ENCODE measurements around the gene GNE. TPM values are rescaled to one million over a fixed set of nuclear protein-coding genes. Genes with fewer than 3 reads are reported as not detected.

The GNE gene
- total and polyA plus RNA-seq, 9 of the 15 experiments (the other 6 are each of a cell fraction or from before 2014, with no cell fraction given) = 5.1 to 18.6 (median 12.0) TPM

DNA sequence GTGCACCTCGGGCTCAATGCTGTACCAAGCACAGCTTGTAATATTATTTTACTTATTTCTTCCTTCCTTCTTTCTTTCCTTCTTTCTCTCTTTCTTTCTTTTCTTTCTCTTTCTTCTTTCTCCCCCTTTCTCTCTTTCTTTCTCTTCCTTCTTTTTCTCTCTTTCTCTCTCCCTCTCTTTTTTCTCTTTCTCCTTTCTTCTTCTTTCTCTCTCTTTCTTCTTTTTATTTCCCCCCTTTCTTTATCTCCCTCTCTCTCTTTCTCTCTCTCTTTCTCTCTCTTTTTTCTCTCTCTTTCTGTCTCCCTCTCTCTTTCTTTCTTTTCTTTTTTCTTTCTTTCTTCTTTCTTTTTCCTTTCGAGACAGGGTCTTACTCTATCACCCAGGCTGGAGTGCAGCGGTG is 32.7 kb upstream of the GNE start:
- no peak for TF ChIP-seq CCNT2 (IDR thresholded peaks at IDR 0.05; ENCODE audit: borderline replicate concordance, extremely low read depth, insufficient read length, low read depth, low read length)
- TF ChIP-seq, protein P1, sequence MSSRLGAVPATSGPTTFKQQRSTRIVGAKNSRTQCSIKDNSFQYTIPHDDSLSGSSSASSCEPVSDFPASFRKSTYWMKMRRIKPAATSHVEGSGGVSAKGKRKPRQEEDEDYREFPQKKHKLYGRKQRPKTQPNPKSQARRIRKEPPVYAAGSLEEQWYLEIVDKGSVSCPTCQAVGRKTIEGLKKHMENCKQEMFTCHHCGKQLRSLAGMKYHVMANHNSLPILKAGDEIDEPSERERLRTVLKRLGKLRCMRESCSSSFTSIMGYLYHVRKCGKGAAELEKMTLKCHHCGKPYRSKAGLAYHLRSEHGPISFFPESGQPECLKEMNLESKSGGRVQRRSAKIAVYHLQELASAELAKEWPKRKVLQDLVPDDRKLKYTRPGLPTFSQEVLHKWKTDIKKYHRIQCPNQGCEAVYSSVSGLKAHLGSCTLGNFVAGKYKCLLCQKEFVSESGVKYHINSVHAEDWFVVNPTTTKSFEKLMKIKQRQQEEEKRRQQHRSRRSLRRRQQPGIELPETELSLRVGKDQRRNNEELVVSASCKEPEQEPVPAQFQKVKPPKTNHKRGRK (tag; IDR thresholded peaks at IDR 0.05) = peak; percentile 96
- FAIRE-seq (no peak), ATAC-seq (no peak), DNase-seq (ENCODE audit: extremely low read depth in 1 of 4, low spot score in 3 of 4) (no peak)
- in situ Hi-C loops (cut with MboI) = no loop called here
- ChIA-PET POLR2A (interaction anchor here (0.7 kb wide), 1 partner anchor 163 kb away, joined by 3 read pairs; no protein-coding TSS in a partner anchor), CTCF (ENCODE audit: low intra/inter-chr PET ratio) (no interaction called here)
- no peak overlapping the region for H3K27ac ChIP-seq (ENCODE audit: extremely low read depth, low read depth, low read length)
- H3K4me3 ChIP-seq = no peak overlapping the region
- H4K20me1 ChIP-seq (replicated peaks; ENCODE audit: control insufficient read depth, insufficient read depth, low read length) = no peaks in the 10 kb centered on the region
- 0% methylated on average over 1 of the region's 3 CpGs for WGBS (ENCODE audit: insufficient coverage, low coverage, missing lambda C conversion rate)
- BruUV-seq (replicated peaks) = no TSS peak
- no peaks in the 10 kb centered on the region for H3K36me3 ChIP-seq (ENCODE audit: control insufficient read depth, insufficient read depth, low read length)
- H3K4me1 ChIP-seq (replicated peaks in 1 of 2; ENCODE audit: control insufficient read depth in 2 of 2, insufficient read depth in 2 of 2, low read length in 2 of 2) = no peaks in the 10 kb centered on the region; a peak in 1 of 5 replicates
- no peak overlapping the region for H2AFZ ChIP-seq (ENCODE audit: low read depth, low read length)
- H3K79me2 ChIP-seq (ENCODE audit: control insufficient read depth, insufficient read depth, low read length) = no peaks in the 10 kb centered on the region
- intact Hi-C loops (cut with micrococcal nuclease) = no loop called here
- H3K9me1 ChIP-seq (ENCODE audit: control insufficient read depth, insufficient read depth, low read length) = no peaks in the 10 kb centered on the region
- no peak overlapping the region for H3K4me2 ChIP-seq (ENCODE audit: insufficient read depth, low read length)
- no peaks in the 10 kb centered on the region for H3K27me3 ChIP-seq (ENCODE audit: control insufficient read depth in 2 of 2, insufficient read depth in 2 of 2, low read length in 2 of 2)
- no peaks in the 10 kb centered on the region for H3K9me3 ChIP-seq (replicated peaks; ENCODE audit: control insufficient read depth, insufficient read depth, low read depth, low read length)
- no peak overlapping the region for H3K9ac ChIP-seq (ENCODE audit: insufficient read depth in 1 of 2, low read depth in 2 of 2, low read length in 2 of 2)

GRCh38 chr9:36289836-36290435 is 31.7 kb upstream of the GNE start:
- CTCF ChIA-PET (ENCODE audit: low intra/inter-chr PET ratio) = no interaction called here
- Histone ChIP-seq H3K9ac (ENCODE audit: insufficient read depth in 1 of 2, low read depth in 2 of 2, low read length in 2 of 2) (no peak overlapping the region), H2AFZ (ENCODE audit: low read depth, low read length) (no peak overlapping the region), H3K27me3 (ENCODE audit: control insufficient read depth in 2 of 2, insufficient read depth in 2 of 2, low read length in 2 of 2) (no peaks in the 10 kb centered on the region), H3K27ac (ENCODE audit: extremely low read depth, low read depth, low read length) (no peak overlapping the region), H3K4me2 (ENCODE audit: insufficient read depth, low read length) (no peak overlapping the region), H3K79me2 (ENCODE audit: control insufficient read depth, insufficient read depth, low read length) (no peaks in the 10 kb centered on the region), H3K4me1 (replicated peaks in 1 of 2; ENCODE audit: control insufficient read depth in 2 of 2, insufficient read depth in 2 of 2, low read length in 2 of 2) (no peaks in the 10 kb centered on the region; a peak in 1 of 5 replicates), H3K36me3 (ENCODE audit: control insufficient read depth, insufficient read depth, low read length) (no peaks in the 10 kb centered on the region), H3K4me3 (no peak overlapping the region), H3K9me3 (replicated peaks; ENCODE audit: control insufficient read depth, insufficient read depth, low read depth, low read length) (no peaks in the 10 kb centered on the region), H4K20me1 (replicated peaks; ENCODE audit: control insufficient read depth, insufficient read depth, low read length) (no peaks in the 10 kb centered on the region), H3K9me1 (ENCODE audit: control insufficient read depth, insufficient read depth, low read length) (no peaks in the 10 kb centered on the region)
- ATAC-seq = no peak
- POLR2A ChIA-PET = interaction anchor here (0.7 to 1.4 kb wide), 3 partner anchors 11 to 162 kb away, joined by 3 to 5 read pairs (median 3); no protein-coding TSS in a partner anchor
- TF ChIP-seq CTCFL (IDR thresholded peaks at IDR 0.05; ENCODE audit: borderline replicate concordance, insufficient read depth, low read depth, low read length, poor library complexity, severe bottlenecking) (no peak), GTF2A2 (tag; IDR thresholded peaks at IDR 0.05) (no peak), ZNF134 (CRISPR knock-in tag; conservative IDR thresholded peaks at IDR 0.05) (peak; percentile 83)
- 22% methylated on average over 3 of the region's 3 CpGs for WGBS (ENCODE audit: insufficient coverage, low coverage, missing lambda C conversion rate)
- no TSS peak for BruUV-seq (replicated peaks)
- no peak for FAIRE-seq
- DNase-seq (ENCODE audit: extremely low read depth in 1 of 4, low spot score in 3 of 4) = no peak
- intact Hi-C loops (cut with micrococcal nuclease) = no loop called here
- in situ Hi-C loops (cut with MboI) = no loop called here

Data from K562 (cell line).